ENCODE results near the gene PDZRN3.

PDZRN3 gene

DNA sequence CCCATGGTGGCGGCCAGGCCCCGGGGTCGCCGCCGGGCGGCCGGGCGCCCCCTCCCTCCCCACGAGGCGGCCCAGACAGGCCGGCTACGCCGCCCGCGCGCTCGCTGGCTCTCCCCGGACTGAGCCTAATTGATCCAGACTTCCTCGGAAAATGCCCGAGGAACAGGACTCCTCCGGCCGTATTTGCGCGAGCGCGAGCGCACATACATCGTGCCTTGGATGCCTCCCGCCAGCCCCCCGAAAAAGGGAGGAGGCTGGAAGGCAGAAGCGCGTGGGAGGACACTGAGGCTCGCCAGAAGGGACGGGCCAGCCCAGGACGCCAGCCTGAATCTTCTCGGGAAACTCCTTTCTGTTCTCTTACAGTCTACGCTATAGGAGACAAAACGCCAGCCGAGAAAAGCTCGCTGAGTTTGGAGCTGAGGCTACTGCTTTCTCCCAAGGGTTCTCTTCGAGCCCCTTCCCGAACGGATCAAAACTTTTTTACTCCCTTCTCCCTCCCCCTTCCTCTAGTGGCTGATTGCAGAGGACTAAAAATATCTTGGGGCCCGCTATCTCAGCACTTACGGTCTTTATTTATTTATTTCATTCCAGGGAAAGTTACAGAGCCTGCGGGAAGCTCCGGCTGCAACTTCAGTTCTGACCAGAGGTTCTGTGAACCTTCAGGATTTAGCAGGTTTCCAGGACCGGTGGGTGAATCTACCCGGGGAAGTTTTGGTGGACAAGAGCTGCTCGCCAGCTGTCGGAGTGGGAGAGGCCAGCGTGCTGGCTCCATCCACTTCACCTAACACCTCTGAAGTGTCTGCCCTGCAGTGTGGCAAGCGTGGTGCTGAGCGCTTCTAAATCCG, at the start of gene PDZRN3:
Gene PDZRN3 (minus strand): TSS at position 121 of the 845 bp plus-strand sequence.
- DNase-seq = no peak

DNA sequence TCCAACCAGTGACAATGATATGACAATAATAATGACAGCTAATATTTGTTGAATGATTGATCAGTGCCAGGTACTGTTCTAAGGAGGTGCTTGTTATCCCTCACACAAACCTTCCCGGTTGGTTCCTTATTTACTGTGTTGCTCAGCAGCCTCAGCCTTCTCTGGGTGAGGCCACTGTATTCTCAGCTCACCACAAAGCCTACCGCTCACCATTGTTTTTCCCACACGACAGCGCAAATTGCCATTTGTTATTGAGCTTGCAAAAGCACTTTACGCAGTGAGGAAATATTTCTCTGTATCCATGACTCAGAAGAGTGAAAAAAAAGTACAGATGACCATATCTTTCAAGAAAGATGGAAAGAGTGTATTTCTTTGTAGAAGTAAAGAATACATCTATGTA, 49.5 kb upstream of the PDZRN3 start:
- no peak for DNase-seq

DNA sequence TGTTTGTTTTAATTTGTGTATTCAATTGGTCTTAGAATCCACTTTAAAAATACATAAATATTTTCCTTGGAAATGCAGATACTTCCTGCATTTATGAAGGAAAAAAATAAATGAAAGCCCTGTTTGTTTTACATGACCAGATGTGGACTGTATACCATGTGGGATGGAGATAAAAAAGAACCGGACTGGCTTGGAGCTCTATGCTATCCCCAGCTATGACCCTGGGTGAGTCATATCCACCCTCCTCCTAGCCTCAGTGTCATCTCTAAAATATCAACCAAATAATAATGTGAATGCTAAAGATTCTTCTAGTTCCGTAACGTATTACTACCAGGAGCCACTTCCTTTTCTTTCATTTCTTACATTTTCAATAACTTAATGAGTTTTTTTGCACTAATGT, 44.5 kb upstream of the PDZRN3 start:
- DNase-seq = no peak

DNA sequence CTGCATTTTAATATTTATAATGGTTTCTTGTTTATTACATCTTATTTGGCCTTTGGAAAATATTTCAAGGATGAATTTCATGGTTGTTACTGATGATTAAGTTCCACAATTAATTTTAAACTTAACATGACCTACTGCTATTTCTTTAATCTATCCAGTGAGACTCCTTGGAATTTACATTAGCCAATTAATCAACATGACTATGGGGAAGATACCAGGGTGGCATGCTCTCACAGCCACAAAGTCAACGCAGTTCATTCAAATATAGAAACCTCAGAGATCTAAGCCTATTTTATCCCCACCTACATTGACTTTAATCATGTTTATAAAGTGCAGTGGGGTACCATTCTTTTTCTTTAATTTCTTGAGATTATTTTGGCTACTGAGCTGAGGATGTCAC, 43.6 kb upstream of the PDZRN3 start:
- no peak for DNase-seq

DNA sequence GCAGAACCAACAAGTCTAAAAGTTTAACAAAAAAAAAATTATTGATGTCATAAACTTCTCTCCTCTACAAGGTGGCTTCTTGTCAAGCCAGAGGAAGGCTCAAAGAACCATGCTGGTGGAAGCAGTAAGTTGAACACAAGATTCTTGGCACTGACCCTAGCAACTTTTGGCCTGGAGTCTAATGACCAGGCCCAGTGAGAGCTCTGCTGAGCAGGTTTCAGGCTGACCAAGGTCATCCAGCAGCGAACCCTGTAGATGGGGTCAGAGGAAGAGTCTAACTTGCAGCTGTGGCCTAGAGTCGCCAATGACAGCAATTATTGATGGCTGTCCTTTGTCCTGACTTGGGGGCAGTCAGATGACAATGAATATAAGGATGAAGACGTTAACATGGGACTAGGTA, 43.1 kb upstream of the PDZRN3 start:
- DNase-seq = no peak

DNA sequence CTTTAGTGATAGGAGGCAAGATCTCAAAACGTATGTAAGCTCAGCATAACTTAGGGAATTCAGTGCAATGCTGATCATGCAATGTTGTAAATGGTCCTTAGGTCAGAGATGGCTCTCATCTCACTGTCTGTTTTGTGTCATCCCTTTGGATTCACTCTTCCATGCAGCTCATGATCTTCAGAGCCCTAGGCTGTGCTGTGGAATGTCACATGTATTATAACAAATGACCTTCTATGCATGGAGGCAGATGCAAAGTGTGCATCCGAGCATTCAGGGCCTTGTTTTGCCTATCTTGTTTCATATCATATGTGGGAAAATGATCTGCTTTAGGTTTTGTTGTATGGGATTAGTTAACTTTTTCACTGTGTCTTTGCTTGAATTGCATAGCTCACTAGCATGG, 40.5 kb upstream of the PDZRN3 start:
- no peak for DNase-seq

DNA sequence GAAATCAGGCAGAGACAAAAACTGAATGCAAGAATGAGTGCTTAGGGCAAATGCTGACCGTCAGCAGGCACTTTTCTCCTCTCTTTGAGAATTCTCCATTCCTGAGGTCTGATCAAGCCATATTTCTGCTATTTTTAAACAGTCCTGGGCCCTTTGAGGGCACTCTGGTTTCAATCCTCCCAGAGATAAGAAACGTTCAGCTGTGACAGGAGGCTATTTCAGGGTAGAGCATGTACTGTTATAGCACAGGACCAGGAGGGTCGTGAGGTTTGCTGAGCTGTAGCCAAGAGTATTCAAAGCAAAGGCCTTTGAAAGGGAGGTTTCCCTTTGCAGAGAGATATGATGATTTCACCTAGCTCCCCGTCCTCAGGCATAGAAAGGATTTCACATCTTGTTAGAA, 39.6 kb upstream of the PDZRN3 start:
- no peak for DNase-seq

DNA sequence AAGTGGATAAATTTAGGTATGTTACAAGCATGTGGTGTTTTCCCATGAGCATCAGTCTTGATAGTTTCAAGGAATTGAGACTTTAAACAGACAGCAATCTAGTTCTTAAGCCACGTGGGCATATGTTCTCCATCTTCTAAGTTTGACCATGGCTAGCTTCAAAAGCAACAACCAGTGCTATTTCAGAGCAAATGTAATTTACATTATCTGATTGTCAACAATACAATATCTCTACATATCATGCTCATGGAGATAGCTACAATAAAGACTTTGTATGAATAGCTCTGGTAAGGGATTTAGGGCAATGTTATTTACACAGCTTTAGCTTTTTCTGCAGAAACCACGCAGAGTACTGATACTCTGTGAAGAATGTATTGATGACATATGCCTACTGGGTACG, 38.8 kb upstream of the PDZRN3 start:
- DNase-seq = no peak

DNA sequence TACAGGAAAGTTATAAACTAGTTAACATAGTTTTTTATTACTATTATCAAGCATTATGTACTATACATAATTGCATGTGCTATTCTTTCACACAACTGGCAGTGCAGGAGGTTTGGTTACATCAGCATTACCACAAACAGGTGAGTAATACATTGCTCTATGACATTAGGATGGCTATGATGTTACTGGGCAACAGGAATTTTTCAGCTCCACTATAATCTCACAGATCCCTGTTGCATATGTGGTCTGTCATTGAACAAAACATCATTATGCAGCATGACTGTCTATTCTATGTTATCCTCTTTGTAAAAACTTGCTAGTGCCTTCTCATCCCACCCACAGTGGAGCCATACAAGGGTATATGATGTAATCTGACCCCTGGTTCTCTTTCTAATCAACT, 36.5 kb upstream of the PDZRN3 start:
- no peak for DNase-seq

DNA sequence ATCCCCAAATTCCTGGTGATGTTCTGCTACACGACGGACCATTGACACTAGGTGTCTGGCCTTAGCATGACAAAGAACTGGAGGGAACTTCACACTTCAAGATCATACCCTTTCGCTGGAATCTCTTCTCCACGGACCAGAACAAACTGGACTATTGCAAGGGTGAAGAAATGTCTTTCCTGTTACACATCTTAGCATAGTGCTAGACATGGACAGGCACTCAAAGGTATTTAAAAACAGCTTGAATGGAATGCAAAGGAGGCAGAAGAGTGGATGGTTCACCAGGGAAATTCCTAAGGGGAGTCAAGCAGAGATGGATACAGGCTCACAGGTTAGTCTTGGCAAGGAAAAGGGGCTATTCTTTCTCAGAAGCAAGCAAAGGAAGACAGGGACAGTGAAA, 33.5 kb upstream of the PDZRN3 start:
- no peak for DNase-seq

DNA sequence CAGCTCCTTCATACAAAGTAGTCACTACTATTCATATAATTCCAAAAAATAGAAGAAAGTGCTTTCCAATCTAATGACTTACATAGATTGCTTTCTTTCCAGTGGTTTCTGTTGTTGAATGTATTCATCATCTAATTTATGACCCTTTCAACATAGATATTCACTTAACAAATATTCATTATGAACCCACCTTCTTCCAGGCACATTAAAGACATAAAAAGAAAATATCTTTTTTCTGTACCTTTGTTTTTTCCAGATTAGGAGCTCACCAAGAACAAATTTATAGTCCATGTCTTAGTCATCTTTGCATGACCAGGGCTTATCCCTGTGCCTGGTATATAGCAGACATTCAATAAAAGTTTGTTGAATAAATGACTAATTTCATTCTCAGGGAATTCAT, 32.4 kb upstream of the PDZRN3 start:
- DNase-seq = no peak

DNA sequence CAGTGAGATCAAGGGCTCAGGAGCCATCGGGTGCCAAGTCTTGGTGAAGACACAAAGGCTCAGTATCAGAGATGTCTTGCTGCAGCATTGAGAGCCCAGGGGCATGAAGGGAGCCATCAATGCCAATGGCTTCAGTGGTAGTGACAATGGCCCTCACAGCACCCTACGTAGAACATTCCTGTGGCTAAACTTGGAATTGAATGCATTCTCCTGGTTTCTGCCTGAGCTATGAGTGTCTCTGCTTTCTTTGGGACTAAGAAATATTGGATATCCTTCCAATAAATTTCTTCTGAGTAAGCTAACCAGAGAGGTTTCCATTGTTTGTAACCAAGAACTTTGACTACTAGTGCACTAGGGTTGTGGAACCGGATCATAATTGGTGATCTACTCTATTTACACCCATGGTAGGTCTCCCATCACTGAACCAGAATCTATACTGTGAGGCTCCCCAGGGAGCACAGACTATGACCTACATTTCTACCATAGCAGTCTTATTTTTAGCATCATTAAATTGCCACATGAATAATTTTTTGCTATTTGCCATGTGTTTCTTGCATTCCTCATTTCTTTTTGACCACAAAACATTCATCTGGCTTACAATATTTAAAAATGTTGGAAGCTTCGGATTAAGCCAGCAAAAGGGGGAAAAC, 31.6 kb upstream of the PDZRN3 start:
- no peak for DNase-seq

DNA sequence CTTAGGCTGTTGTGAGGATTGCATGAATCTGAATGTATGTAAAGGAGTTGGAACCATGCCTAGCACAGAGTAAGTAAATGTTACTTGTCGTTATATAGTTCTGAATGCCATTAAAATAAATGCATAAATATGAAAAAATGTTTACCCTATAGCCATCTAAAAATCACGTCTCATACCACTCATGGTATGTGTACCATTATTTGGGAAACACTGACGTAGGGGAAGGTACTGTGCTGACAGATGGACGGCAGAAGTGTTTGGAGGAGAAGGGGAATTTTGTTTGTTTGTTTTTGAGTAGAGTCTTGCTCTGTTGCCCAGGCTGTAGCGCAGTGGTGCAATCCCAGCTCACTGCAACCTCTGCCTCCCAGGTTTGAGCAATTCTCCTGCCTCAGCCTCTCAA, 30.5 kb upstream of the PDZRN3 start:
- DNase-seq = no peak

DNA sequence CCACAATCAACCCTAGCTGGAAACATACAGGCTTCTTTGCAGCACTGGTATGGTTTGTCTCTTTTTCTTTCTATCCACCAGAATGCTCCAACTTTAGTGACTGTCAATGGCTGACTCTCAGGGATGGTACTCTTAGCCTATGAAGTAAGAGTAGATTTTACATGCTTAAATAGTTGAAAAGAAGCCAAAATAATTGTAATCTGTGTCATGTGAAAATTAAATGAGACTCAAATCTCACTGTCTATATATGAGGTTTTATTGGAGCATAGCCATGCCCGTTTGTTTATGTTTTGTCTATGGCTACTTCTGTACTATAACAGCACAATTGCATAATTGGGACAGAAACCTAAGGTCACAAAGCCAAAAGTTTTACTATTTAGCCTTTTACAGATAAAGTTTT, 29.1 kb upstream of the PDZRN3 start:
- DNase-seq = no peak

DNA sequence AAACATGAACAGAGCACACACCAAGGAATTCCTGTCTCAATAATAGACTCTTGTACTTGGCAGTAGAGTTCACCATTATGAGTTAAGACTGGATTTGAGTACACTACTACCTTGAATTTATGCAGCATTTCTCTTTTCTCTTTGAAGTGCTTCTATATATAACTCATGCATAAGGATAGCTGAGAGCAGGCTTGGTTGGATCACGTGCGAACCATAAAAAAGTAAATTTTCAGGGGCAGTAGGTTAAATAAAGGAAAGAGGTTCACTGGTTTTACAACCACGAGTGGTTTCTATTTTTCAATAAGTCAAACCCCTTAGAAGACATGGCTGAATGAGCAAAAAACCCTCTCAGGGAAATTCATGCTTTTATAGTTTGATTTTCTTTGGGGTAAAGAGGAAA, 28.6 kb upstream of the PDZRN3 start:
- no peak for DNase-seq

DNA sequence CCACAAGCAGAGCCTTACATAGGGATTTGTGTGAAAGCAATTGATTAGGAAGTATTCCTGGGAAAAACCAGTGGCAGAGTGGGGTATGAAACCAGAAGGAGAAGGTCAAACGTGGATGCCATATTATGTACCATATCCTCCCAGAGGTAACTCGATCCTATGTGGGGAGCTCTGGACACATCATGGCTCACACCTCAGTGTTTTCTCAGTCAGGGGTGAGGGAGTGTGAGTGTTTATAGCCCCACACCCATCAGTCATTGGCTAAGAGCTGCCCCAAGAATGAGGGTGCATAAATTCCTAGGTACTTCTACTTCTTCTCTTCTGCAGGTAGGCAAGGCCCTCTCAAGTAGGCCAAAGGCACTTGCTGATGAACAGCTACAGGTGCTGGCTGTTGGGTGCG, 28.2 kb upstream of the PDZRN3 start:
- no peak for DNase-seq

DNA sequence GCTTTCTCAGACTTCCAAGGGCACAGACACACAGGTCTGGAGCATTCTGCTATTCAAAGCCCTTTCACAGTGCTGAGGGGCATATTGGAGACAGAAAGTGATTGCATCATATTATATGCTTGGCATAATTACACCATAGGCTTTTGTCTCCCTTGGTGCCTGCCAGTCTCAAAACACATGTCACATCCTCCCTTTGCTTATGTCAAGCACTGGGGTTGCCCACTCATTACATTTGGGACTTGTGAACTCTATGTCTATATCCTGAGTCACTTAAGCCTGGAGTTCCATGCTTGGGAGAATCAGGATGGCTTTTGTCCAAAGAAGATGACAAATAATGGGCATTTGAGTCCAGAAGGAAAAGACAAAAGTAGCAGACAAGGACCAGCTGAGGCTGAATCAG, 12.3 kb upstream of the PDZRN3 start:
- no peak for DNase-seq

DNA sequence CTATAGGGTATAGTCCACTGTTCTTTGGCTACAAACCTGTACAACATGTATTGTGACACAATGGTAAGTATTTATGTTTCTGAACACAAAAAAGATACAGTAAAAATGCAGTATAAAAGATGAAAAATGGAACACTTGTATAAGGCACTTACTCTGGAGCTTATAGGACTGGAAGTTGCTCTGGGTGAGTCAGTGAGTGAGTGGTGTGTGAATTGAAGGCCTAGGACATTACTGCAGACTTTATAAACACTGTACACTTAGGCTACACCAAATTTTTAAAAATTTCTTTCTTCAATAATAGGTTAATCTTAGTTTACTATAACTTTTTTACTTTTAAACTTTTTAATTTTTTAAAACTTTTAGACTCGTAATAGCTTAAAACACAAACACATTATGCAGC, 10.5 kb upstream of the PDZRN3 start:
- no peak for DNase-seq

DNA sequence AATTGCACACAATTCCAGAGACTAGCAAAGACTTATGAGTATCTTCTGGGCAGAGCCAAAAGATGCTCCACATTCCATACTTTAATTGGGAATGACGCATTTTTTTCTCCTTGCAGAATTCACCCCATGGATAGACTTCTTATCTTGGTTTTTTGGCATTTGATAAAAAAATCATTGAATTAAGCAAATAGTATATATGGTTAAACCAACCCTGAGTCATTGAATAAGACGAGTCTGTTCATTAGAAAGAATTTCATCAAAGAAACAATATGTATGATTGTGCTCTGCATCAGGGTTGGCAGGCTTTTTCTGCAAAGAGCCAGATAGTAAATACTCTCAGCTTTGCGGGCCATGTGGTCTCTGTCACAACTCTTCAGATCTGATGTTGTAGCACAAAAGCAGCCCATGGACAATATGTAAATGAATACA, 9.2 kb upstream of the PDZRN3 start:
- DNase-seq = no peak

DNA sequence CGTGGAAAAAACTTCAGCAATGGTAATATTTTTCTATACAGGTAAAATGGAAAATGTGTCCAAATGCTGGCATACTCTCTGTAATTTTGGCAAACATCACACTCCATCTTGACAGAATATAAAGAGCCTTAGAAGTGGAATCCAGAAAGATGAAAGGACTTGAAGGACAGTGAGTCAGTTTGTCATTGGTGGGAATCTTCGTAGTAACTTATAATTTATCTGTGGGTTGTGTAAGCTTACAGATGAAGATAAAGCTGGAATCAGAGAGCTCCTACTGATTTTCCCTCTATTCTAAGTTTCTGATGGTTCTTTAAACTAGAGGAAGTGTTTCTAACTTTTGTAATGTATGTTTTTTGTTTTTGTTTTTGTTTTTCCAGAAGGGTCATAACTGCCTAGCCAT, 8.7 kb upstream of the PDZRN3 start:
- DNase-seq = no peak

DNA sequence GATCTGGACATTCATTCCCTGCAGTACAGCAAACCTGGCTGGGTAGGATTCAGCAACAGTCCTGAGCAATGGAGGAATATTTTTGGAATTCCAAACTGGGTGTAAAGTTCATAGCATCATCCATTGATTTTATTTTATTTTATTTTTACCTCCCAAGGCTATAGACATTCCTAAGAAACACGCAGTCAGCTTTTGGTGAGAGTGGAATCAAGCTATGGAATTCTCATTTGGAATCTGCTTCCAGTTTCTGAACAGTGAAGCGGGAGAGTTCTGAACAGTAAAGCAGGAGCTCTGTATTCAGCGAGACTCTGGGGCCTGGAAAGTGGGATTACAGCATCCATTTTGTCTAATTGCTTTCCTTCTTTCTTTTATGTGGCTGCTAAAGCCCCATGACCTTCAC, 1.4 kb upstream of the PDZRN3 start:
- DNase-seq = no peak

DNA sequence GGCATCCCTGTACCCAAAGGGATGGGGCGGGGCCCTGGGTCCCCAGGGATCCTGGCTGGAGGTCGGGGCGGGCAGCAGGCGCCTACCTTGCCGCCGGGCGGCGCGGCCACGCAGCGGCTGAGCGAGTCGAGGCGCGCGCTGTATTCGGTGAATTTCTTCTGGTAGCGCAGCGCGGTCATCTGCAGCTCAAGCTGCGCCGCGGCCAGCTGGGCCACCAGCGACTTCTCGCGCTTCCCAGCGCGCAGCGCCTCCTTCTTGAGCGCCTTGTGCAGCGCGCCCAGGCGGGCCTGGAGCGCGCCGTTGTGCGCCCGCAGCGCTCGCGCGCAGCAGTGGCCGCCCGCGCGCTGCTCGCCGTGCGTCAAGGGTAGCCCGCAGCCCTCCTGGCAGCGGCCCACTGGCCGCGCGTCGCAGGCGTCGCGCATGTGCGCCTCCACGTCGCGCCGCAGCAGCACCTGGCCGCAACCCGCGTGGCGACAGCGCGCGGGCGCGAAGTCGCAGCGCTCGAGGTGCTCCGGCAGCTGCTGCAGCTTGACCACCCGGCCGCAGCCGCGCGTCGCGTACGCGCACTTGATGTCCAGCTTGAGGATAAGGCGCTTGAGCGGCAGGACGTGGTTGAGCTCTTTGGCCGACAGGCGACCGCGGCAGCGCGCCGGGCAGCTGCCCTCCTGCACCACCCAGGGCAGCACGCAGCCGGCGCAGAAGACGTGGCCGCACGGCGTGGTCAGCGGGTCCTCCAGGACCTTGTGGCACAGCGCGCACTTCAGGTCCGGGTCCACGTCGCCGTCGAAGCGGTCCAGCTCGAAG, 522 bp downstream of the PDZRN3 start:
- no peak for DNase-seq

DNA sequence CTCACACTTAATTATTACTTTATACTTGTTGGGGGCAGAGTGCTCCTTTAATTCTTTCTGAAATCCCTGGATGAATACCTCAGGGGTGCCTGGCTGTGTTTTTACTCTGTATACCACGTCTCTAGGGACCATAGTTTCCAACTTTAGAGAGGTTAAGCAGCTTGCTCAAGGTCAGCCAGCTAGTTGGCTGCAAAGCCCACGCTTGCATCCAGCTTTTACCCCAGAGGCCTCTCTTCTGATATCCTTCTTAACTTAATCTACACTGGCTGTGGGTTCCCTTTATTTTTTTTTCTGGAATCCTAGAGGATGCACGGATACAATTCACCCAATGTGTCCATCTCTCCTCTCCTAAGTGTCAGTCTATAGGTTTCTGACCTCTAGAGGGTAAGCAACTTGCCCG, 1.4 kb downstream of the PDZRN3 start:
- DNase-seq = no peak
